Measurements from ENCODE around the gene NR4A3.

NR4A3 gene

DNA sequence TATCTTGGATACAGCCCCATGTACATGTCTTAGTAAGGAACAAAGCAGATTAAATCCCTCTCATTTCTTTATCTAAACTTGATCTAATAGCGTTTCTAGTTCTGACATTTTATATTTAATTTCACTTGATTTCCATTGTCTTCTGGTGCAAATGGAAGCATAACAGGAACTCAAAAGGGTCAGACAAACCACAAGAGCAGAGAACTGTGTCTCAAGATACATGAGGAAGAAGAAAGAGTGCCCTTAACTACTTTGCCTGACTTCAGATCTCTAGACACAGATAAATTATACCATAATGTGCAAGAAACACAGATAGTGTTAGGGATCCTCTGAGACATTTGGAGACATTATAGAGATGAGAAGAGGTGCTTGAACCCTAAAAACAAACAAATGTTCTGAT lies 64.1 kb downstream of the NR4A3 start:
- DNase-seq = no peak

DNA sequence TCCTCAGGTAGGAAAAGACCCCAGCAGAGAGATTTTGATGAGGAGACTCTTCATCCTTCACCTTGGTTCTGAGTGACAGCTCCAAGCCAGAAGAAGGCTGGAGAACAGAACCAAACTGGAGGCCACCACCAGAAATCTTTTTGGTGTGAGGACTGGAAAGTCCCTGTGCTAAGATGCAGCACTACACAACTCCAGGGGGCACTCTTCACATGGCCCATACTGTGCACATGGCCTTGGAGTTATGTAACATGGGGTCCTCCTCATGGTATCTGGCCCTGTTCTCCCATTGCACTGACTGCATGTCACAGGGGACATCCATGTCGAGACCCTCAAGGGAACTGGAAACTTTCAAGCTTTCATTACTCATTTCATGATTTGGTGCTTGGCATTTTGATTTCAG lies 67.4 kb downstream of the NR4A3 start:
- no peak for DNase-seq

DNA sequence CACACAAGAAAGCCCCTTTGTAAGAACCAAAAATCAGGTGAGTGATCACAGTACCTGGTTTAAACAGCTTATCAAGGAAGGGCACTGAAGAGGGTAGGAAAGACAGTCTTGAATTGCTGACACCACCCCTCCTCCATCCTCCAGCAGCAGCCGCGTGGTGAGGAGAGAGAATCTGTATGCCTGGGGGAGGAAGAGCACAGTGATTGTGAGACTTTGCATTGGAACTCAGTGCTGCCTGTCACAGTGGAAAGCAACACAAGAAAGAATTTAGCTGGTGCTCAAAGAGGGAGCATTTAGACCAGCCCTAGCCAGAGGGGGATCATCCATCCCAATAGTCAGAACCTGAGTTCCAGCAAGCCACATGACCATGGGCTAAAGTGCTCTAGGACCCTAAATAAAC lies 73.1 kb downstream of the NR4A3 start:
- DNase-seq = no peak

DNA sequence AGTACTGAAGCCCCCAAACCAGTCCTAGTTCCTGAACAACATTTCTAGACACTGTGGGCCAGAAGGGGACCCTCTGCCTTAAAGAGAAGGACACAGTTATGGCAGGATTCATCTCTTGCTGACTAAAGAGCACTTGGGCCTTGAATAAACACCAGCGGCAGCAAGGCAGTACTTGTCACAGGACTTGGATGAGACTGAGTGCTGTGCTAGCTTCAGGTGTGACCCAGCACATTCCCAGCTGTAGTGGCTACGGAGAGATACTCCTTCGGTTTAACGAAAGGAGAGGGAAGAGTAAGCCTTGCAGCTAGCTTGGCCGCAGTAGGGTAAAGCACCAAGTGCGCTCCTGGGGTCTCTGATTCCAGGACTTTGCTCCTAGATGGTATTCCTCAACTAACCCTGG lies 73.8 kb downstream of the NR4A3 start:
- no peak for DNase-seq

DNA sequence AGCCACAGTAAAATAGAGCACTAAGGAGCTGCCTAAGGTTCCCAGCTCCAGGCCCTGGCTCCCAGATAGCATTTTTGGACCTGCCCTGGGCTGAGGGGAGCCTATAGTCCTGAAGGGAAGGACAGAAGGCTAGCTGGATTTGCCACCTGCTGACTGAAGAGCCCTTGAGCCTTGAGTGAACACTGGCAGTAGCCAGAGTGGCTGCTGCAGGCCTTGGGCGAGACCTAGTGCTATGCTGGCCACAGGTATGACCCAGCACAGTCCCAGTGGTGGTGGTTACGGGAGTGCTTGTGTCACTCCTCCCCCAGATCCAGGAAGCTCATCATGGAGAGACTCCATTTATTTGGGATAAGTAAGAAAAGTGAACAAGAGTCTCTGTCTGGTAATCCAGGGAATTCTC lies 74.4 kb downstream of the NR4A3 start:
- no peak for DNase-seq

- no peak for DNase-seq
These were observed 81.7 kb downstream of the NR4A3 start for GRCh38 chr9:99903393-99903792.

DNA sequence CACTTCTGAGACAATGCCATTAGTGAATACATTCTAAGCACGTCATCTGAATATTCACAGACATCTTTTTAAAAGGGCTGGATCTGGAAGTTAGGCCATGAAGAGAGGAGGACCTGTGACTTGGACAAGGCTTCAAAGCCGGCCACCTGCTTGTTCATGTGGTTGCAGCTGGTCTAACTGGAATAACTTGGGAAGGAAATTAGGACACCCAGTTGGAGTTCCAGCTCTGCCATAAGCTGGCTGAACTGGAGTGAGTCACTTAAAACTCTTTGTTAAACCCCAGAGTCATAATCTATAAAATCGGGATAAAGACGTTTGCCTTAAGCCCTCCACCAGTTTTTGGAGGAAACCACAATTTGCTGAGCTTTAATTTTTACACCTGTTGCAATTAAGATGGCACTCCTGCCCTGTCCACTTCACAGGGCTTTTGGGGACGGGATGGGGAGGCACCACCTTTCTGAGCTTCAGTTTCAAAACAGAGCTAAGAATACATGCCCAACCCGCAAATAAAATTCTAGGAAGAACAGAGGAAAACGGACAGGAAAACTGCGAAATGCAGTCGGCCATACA lies 84.2 kb downstream of the NR4A3 start:
- no peak for DNase-seq

- peak; percentile 82 for DNase-seq
These were observed 84.9 kb downstream of the NR4A3 start, which contains the start of gene STX17 for GRCh38 chr9:99906403-99907207. Gene STX17, plus strand, starts transcription at chr9:99906654. Its CDS starts 8,586 bp downstream, at chr9:99915240.

GRCh38 chr9:99907208-99907532 lies 85.5 kb downstream of the NR4A3 start:
- DNase-seq = no peak

- no peak for DNase-seq
These were observed 89.9 kb downstream of the NR4A3 start for GRCh38 chr9:99911600-99911999.
